SK-N-SH treated with all-trans-retinoic acid at 6 μM for 48 hours (cell line): ENCODE results near the gene PHACTR3.

Source experiments
- ATAC-seq: fragments of 200-7000 bp; cut with Tn5 transposase; 3 replicates; pipeline ENCODE4 v1.9.1; 2020; ENCODE audit warnings: mild to moderate bottlenecking, moderate library complexity
- ARNTL ChIP-seq: fragments of 450-650 bp; formaldehyde crosslinking; IDR thresholded peaks from 2 replicates; pipeline ENCODE4 v1.5.0; 2020; ENCODE audit warnings: low read depth, mild to moderate bottlenecking, moderate library complexity, borderline replicate concordance
- BACH2 ChIP-seq: fragments of 250-450 bp; sonication (Bioruptor Pico); IDR thresholded peaks from 2 replicates; pipeline ENCODE4 v1.9.0; 2021; ENCODE audit warnings: mild to moderate bottlenecking, borderline replicate concordance
- CSDC2 ChIP-seq: fragments of 250-450 bp; sonication (Bioruptor Pico); IDR thresholded peaks from 2 replicates; pipeline ENCODE4 v1.5.0; 2020; ENCODE audit warnings: mild to moderate bottlenecking, moderate library complexity
- ESRRG ChIP-seq: fragments of 250-450 bp; sonication (Bioruptor Pico); IDR thresholded peaks from 2 replicates; pipeline ENCODE4 v1.6.1; 2021; ENCODE audit warnings: mild to moderate bottlenecking
- GLIS3 ChIP-seq: fragments of 250-450 bp; sonication (Bioruptor Pico); IDR thresholded peaks from 2 replicates; pipeline ENCODE4 v1.5.0; 2020; ENCODE audit warnings: mild to moderate bottlenecking, moderate library complexity
- OSR1 ChIP-seq: fragments of 250-450 bp; sonication (Bioruptor Pico); IDR thresholded peaks from 2 replicates; pipeline ENCODE4 v1.8.0; 2022; ENCODE audit warnings: moderate library complexity, mild to moderate bottlenecking, inconsistent platforms
- PPARA ChIP-seq: fragments of 250-450 bp; sonication (Bioruptor Pico); IDR thresholded peaks from 2 replicates; pipeline ENCODE4 v1.5.0; 2020; ENCODE audit warnings: mild to moderate bottlenecking, borderline replicate concordance
- RARB ChIP-seq: fragments of 250-450 bp; sonication (Bioruptor Pico); IDR thresholded peaks from 2 replicates; pipeline ENCODE4 v1.8.0; 2021; ENCODE audit warnings: mild to moderate bottlenecking, moderate library complexity
- SNAI2 ChIP-seq: fragments of 250-450 bp; sonication (Bioruptor Pico); IDR thresholded peaks from 2 replicates; pipeline ENCODE4 v1.5.0; 2020; ENCODE audit warnings: mild to moderate bottlenecking, moderate library complexity
- TOX ChIP-seq: fragments of 250-450 bp; sonication (Bioruptor Pico); IDR thresholded peaks from 2 replicates; pipeline ENCODE4 v1.8.0; 2021; ENCODE audit warnings: mild to moderate bottlenecking, moderate library complexity, borderline replicate concordance
- ZC3H10 ChIP-seq: fragments of 250-450 bp; sonication (Bioruptor Pico); IDR thresholded peaks from 2 replicates; pipeline ENCODE4 v1.5.1; 2021; ENCODE audit warnings: mild to moderate bottlenecking, moderate library complexity
- ZFP3 ChIP-seq: fragments of 250-450 bp; sonication (Bioruptor Pico); IDR thresholded peaks from 2 replicates; pipeline ENCODE4 v1.5.0; 2020; ENCODE audit warnings: mild to moderate bottlenecking, moderate library complexity
- ZNF565 ChIP-seq: fragments of 450-650 bp; formaldehyde crosslinking; conservative IDR thresholded peaks from 2 replicates; pipeline ENCODE4 v1.5.0; 2020; ENCODE audit warnings: low read depth, mild to moderate bottlenecking, moderate library complexity
- ZNF70 ChIP-seq: fragments of 450-650 bp; formaldehyde crosslinking; IDR thresholded peaks from 2 replicates; pipeline ENCODE4 v1.5.0; 2020; ENCODE audit warnings: mild to moderate bottlenecking, moderate library complexity
- ZNF8 ChIP-seq: fragments of 450-650 bp; formaldehyde crosslinking; IDR thresholded peaks from 2 replicates; pipeline ENCODE4 v1.5.0; 2020; ENCODE audit warnings: mild to moderate bottlenecking, moderate library complexity
- TF ChIP-seq, protein P1 (sequence below): fragments of 250-450 bp; sonication (Bioruptor Pico); IDR thresholded peaks from 2 replicates; pipeline ENCODE4 v1.5.0; 2020; ENCODE audit warnings: mild to moderate bottlenecking, moderate library complexity
- TF ChIP-seq, protein P2 (sequence below): fragments of 250-450 bp; sonication (Bioruptor Pico); IDR thresholded peaks from 2 replicates; pipeline ENCODE4 v1.8.0; 2020; ENCODE audit warnings: mild to moderate bottlenecking, moderate library complexity, borderline replicate concordance
- TF ChIP-seq, protein P3 (sequence below): fragments of 250-450 bp; sonication (Bioruptor Pico); IDR thresholded peaks from 2 replicates; pipeline ENCODE4 v1.8.0; 2021; ENCODE audit warnings: low read depth, mild to moderate bottlenecking, moderate library complexity, borderline replicate concordance

PHACTR3 gene

DNA sequence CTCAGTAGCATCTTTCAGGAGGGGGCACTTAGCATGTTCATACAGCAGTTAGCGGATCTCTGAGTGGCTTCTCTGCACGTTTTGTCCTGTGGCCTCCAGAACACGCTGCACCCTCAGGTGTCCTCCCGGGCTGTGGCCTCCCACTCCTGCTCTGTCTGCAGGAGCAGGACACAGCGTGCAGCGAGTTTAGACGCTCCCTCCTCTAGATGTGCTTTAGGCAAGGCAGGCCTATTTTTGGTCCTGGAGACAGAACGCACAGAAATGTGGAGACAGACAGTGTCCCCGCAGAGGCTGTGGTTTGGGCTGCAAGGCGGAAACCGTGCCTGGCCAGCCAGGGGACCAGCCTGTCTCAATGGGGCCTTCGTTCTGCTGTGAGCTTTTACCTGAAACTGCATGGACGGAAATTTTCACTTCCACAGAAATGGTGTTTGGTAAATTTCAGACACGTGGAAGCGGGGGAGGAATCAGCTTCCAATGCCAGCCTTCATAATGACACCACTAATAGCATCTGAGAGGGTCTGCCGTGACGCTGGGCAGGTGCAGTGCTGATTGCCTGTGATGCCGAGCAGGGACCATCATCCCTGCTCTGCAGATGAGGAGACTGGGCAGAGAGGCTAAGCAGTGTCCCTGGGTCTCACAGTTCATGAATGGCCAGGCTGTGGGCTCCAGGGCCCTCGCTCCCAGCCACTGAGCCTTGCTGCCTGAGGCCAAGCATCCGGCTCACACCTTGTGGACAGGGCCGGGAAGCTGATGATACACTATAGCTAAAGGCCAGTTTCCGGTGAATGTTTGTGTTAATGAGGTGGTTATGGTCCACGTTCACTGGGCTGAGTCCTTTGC lies 208.2 kb downstream of the PHACTR3 start:
- no peak for ATAC-seq
- TF ChIP-seq PPARA (CRISPR knock-in tag) (no peak), OSR1 (no peak), ZC3H10 (no peak), ZNF8 (no peak), ZNF70 (CRISPR knock-in tag) (no peak), ZNF565 (CRISPR knock-in tag) (no peak), ARNTL (CRISPR knock-in tag) (no peak), RARB (CRISPR knock-in tag) (no peak), TOX (CRISPR knock-in tag) (no peak), ZFP3 (no peak), ESRRG (CRISPR knock-in tag) (no peak)
- TF ChIP-seq, protein P1, sequence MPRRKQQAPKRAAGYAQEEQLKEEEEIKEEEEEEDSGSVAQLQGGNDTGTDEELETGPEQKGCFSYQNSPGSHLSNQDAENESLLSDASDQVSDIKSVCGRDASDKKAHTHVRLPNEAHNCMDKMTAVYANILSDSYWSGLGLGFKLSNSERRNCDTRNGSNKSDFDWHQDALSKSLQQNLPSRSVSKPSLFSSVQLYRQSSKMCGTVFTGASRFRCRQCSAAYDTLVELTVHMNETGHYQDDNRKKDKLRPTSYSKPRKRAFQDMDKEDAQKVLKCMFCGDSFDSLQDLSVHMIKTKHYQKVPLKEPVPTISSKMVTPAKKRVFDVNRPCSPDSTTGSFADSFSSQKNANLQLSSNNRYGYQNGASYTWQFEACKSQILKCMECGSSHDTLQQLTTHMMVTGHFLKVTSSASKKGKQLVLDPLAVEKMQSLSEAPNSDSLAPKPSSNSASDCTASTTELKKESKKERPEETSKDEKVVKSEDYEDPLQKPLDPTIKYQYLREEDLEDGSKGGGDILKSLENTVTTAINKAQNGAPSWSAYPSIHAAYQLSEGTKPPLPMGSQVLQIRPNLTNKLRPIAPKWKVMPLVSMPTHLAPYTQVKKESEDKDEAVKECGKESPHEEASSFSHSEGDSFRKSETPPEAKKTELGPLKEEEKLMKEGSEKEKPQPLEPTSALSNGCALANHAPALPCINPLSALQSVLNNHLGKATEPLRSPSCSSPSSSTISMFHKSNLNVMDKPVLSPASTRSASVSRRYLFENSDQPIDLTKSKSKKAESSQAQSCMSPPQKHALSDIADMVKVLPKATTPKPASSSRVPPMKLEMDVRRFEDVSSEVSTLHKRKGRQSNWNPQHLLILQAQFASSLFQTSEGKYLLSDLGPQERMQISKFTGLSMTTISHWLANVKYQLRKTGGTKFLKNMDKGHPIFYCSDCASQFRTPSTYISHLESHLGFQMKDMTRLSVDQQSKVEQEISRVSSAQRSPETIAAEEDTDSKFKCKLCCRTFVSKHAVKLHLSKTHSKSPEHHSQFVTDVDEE (CRISPR knock-in tag): no peak
- TF ChIP-seq, protein P2, sequence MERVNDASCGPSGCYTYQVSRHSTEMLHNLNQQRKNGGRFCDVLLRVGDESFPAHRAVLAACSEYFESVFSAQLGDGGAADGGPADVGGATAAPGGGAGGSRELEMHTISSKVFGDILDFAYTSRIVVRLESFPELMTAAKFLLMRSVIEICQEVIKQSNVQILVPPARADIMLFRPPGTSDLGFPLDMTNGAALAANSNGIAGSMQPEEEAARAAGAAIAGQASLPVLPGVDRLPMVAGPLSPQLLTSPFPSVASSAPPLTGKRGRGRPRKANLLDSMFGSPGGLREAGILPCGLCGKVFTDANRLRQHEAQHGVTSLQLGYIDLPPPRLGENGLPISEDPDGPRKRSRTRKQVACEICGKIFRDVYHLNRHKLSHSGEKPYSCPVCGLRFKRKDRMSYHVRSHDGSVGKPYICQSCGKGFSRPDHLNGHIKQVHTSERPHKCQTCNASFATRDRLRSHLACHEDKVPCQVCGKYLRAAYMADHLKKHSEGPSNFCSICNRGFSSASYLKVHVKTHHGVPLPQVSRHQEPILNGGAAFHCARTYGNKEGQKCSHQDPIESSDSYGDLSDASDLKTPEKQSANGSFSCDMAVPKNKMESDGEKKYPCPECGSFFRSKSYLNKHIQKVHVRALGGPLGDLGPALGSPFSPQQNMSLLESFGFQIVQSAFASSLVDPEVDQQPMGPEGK (CRISPR knock-in tag): no peak

DNA sequence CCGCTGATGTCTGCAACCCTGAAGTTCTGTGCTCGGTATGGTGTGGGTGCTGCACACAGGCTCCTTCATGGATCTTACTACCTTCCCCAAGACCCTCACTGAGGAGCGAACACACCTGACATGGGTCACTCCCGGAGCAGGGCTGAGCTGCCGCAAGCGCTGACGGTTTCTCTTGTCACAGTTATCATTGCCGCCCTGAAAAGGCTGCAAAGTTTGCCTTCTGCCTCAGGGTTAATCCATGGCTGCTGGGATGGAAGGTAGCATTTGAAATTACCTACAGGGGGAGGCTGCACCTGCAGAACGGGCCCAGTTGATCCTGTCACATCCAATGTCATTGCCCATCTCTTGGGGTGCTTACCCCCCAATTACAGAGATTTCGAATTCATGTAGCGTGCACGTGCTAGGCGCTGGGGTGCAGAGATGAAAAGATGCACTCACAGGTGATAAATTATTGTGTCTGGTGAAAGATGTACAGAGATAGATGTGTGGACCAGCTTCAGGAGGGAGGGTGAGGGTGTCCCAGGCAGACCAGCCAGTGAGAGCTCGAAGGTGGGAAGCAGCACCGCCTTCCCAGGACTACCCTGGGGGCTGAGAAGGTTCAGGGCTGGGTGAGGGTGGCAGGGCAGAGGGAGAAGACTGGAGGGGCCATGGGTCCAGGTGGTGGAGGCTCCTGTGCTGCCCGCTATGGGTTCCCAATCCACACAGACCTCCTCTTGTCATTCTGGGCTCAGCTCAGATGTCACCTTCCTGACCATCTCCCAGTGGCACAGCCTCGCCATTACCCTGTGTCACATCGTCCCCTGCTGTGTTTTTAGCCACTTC lies 209.0 kb downstream of the PHACTR3 start:
- no peak for ATAC-seq

DNA sequence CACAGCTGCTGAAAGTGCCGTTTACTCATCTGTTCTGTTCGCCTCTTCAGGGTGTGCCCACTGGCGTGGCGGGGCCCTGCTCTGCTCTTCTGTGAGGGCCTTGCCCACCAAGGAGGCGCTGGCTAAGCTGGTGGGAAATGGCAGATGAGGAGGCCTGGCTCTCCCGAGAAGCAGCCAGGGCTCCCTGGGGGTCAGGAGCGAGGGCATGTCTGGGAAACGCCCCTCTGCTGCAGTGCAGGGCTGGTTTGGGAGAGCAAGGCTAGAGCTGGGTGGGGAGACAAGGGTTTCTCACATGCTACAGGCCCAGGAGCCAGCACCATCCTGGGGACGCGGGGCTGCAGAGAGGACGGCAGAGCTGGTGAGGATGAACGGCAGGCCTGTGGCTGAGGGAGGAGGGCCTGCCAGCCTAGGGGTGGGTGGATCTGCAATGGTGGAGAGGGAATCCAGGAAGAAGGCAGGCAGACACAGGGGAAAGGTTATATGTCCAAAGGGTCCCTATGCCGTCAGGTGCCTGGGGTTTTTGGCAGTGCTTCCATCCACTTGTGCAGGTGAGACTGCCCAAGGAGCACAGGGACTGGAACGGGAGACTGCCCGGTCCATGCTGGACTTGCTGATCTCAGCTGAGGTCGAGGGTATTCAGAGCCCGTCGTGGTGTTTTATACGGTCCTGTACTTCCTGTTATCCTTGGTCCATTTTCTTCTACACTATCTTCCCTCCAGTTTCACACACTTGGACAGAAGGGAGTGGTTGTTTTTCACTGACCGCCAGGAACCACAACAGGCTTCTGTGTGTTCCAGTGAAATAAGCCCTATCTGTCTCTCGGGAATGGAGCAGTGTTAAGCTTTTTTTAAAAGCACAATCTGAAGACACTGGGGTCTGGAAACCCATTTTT lies 209.9 kb downstream of the PHACTR3 start:
- ATAC-seq: no peak
- no peak for TF ChIP-seq PPARA (CRISPR knock-in tag)
- TF ChIP-seq ZC3H10: no peak
- no peak for TF ChIP-seq ESRRG (CRISPR knock-in tag)
- no peak for TF ChIP-seq SNAI2 (CRISPR knock-in tag)
- no peak for TF ChIP-seq ARNTL (CRISPR knock-in tag)
- TF ChIP-seq GLIS3 (CRISPR knock-in tag): no peak
- TF ChIP-seq BACH2 (CRISPR knock-in tag): no peak
- no peak for TF ChIP-seq ZNF565 (CRISPR knock-in tag)
- TF ChIP-seq, protein P3, sequence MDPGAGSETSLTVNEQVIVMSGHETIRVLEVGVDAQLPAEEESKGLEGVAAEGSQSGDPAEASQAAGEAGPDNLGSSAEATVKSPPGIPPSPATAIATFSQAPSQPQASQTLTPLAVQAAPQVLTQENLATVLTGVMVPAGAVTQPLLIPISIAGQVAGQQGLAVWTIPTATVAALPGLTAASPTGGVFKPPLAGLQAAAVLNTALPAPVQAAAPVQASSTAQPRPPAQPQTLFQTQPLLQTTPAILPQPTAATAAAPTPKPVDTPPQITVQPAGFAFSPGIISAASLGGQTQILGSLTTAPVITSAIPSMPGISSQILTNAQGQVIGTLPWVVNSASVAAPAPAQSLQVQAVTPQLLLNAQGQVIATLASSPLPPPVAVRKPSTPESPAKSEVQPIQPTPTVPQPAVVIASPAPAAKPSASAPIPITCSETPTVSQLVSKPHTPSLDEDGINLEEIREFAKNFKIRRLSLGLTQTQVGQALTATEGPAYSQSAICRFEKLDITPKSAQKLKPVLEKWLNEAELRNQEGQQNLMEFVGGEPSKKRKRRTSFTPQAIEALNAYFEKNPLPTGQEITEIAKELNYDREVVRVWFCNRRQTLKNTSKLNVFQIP: no peak
- no peak for TF ChIP-seq RARB (CRISPR knock-in tag)
- TF ChIP-seq CSDC2 (CRISPR knock-in tag): no peak

More for the DNA sequence above, 209.0 kb downstream of the PHACTR3 start:
- no peak for TF ChIP-seq ESRRG (CRISPR knock-in tag)
- no peak for TF ChIP-seq RARB (CRISPR knock-in tag)
- TF ChIP-seq CSDC2 (CRISPR knock-in tag): no peak
- TF ChIP-seq BACH2 (CRISPR knock-in tag): no peak
- no peak for TF ChIP-seq GLIS3 (CRISPR knock-in tag)
